SU-DHL-6 (cell line): ENCODE measurements around the gene DNAJA4.

Experiments used
- H2AFZ ChIP-seq: fragments of 200-600 bp; sonication (generic); 2 replicates; pipeline ENCODE4 v1.6.1; 2014; ENCODE audit warnings: low read depth, mild to moderate bottlenecking, moderate library complexity, mixed read lengths, antibody characterized with exemption, low read length; ENCODE audit not compliant: severe bottlenecking
- H3F3A ChIP-seq: fragments of 200-600 bp; shearing (Covaris generic); 2 replicates; pipeline ENCODE4 v1.6.0; 2016; ENCODE audit warnings: antibody characterized with exemption, mild to moderate bottlenecking; ENCODE audit not compliant: insufficient read depth
- H3K27ac ChIP-seq: fragments of 200-600 bp; sonication (generic); 2 replicates; pipeline ENCODE4 v1.5.1; 2016; ENCODE audit warnings: low read depth, mild to moderate bottlenecking, low read length, moderate library complexity, mixed read lengths
- H3K27me3 ChIP-seq: fragments of 200-600 bp; sonication (generic), shearing (Covaris generic); 2 replicates; pipeline ENCODE4 v1.6.0; 2014; ENCODE audit warnings: mild to moderate bottlenecking, low read length
- H3K36me3 ChIP-seq: fragments of 200-600 bp; sonication (generic); 2 replicates; pipeline ENCODE4 v1.6.1; 2014; ENCODE audit warnings: mild to moderate bottlenecking, low read length, mixed read lengths
- H3K4me2 ChIP-seq: fragments of 300-600, 200-600 bp; shearing (Covaris generic), sonication (generic); 2 replicates; pipeline ENCODE4 v1.6.0; 2014; ENCODE audit warnings: low read length, low read depth, mild to moderate bottlenecking; ENCODE audit not compliant: poor library complexity, severe bottlenecking
- H3K4me3 ChIP-seq: fragments of 200-600 bp; sonication (generic); 2 replicates; pipeline ENCODE4 v1.5.1; 2014; ENCODE audit warnings: antibody characterized with exemption, low read length, mild to moderate bottlenecking, mixed read lengths; ENCODE audit not compliant: insufficient read depth, poor library complexity, severe bottlenecking
- H3K79me2 ChIP-seq: fragments of 200-600 bp; sonication (generic); 2 replicates; pipeline ENCODE4 v1.6.1; 2014; ENCODE audit warnings: mild to moderate bottlenecking, low read length, moderate library complexity; ENCODE audit not compliant: insufficient read depth
- H3K9ac ChIP-seq: fragments of 200-600 bp; sonication (generic); 2 replicates; pipeline ENCODE4 v1.7.0; 2014; ENCODE audit warnings: mild to moderate bottlenecking, low read length
- H3K9me2 ChIP-seq: fragments of 200-600 bp; sonication (generic); replicated peaks from 2 replicates; pipeline ENCODE4 v1.6.1; 2014; ENCODE audit warnings: low read length; ENCODE audit not compliant: insufficient read depth
- H3K9me3 ChIP-seq: fragments of 200-600 bp; sonication (generic); 2 replicates; pipeline ENCODE4 v1.6.1; 2014; ENCODE audit warnings: low read length, mixed read lengths; ENCODE audit not compliant: insufficient read depth
- H4K20me1 ChIP-seq: fragments of 200-600 bp; sonication (generic); 2 replicates; pipeline ENCODE4 v1.6.1; 2014; ENCODE audit warnings: low read depth, mild to moderate bottlenecking, antibody characterized with exemption, low read length, moderate library complexity, mixed read lengths
- CTCF ChIP-seq: fragments of 200-600 bp; sonication (generic); IDR thresholded peaks from one replicate; pipeline ENCODE4 v1.5.1; 2017; ENCODE audit warnings: antibody characterized with exemption, mild to moderate bottlenecking, low read length, moderate library complexity; ENCODE audit not compliant: insufficient read depth, poor library complexity, severe bottlenecking
- EZH2phosphoT487 ChIP-seq: fragments of 200-600 bp; sonication (generic), shearing (Covaris generic); conservative IDR thresholded peaks from 2 replicates; pipeline ENCODE4 v1.6.1; 2018; ENCODE audit warnings: mild to moderate bottlenecking, antibody characterized with exemption, low read length, moderate library complexity, mixed read lengths

Gene DNAJA4

DNA sequence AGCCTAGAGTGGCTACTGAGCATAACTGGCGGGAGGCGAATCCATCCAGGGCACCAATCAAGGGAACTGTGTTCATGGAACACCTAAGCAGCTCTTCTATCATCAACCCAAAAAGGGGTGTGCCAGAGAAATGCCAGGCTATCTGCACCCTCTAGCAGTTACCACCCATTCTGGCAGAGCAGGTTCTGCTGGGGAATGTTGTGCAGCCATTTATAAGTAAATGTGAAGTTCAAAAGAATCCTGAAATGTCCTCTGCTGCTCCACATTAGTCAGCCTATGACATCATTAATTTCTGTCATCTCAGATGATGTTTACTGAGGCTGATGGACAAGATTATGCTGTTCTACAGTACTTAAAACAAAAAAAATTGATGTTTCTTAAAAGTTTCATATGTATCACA, 27.3 kb downstream of the DNAJA4 start:
- H3K9me3 ChIP-seq = no peaks in the 10 kb centered on the region
- H3K9me2 ChIP-seq = no peaks in the 10 kb centered on the region
- no peaks in the 10 kb centered on the region for H3K27me3 ChIP-seq
- H3K4me3 ChIP-seq = no peak overlapping the region
- H3K4me2 ChIP-seq = no peak overlapping the region
- no peak overlapping the region for H3K9ac ChIP-seq
- no peak overlapping the region for H2AFZ ChIP-seq
- H3K79me2 ChIP-seq = 0 out of 2 replicates have a peak, but pooled peaks cover 2% of the 10 kb centered on the region
- no peaks in the 10 kb centered on the region for H3F3A ChIP-seq
- H3K27ac ChIP-seq = no peak overlapping the region
- no peaks in the 10 kb centered on the region for H4K20me1 ChIP-seq
- TF ChIP-seq CTCF (no peak), EZH2phosphoT487 (no peak)
- H3K36me3 ChIP-seq = no peaks in the 10 kb centered on the region

- TF ChIP-seq EZH2phosphoT487 = no peak
- TF ChIP-seq CTCF = no peak
- H3K79me2 ChIP-seq = peaks cover 8% of the 10 kb centered on the region
- H3K4me3 ChIP-seq = no peak overlapping the region
- no peaks in the 10 kb centered on the region for H3K9me2 ChIP-seq
- no peaks in the 10 kb centered on the region for H4K20me1 ChIP-seq
- H2AFZ ChIP-seq = no peak overlapping the region
- no peaks in the 10 kb centered on the region for H3K9me3 ChIP-seq
- no peaks in the 10 kb centered on the region for H3F3A ChIP-seq
- no peak overlapping the region for H3K27ac ChIP-seq
- H3K36me3 ChIP-seq = no peaks in the 10 kb centered on the region
- H3K9ac ChIP-seq = no peak overlapping the region
- H3K4me2 ChIP-seq = no peak overlapping the region
- no peaks in the 10 kb centered on the region for H3K27me3 ChIP-seq
Observed at GRCh38 chr15:78292219-78292618, 27.9 kb downstream of the DNAJA4 start.

GRCh38 chr15:78299101-78299930, 35.0 kb downstream of the DNAJA4 start, which contains the start of gene SKIC8:
SKIC8 (minus strand) TSS chr15:78299609; CDS start chr15:78295686, 3,923 bp downstream.
- Histone ChIP-seq H3K9me3 (no peaks in the 10 kb centered on the region), H3K79me2 (peaks cover 26% of the 10 kb centered on the region), H2AFZ (peak within 1 kb of the TSS; percentile 68), H3K27me3 (no peaks in the 10 kb centered on the region), H3F3A (no peaks in the 10 kb centered on the region), H3K27ac (no peak within 1 kb of the TSS), H3K36me3 (no peaks in the 10 kb centered on the region), H4K20me1 (no peaks in the 10 kb centered on the region), H3K4me3 (peak within 1 kb of the TSS; percentile 68), H3K9ac (peak within 1 kb of the TSS; percentile 78), H3K9me2 (no peaks in the 10 kb centered on the region), H3K4me2 (peak within 1 kb of the TSS; percentile 76)
- TF ChIP-seq CTCF (no peak), EZH2phosphoT487 (no peak)
